Sciatic nerve (tissue), 2 donors: Measurements from ENCODE around the gene AGMO. TPM values are rescaled to one million over a fixed set of nuclear protein-coding genes. Genes with fewer than 3 reads are reported as not detected.

ENCODE experiments used
- ATAC-seq: fragments of 200-7000 bp; cut with Tn5 transposase; one replicate; pipeline ENCODE4 v1.9.1; 2020; ENCODE audit warnings: mild to moderate bottlenecking, moderate library complexity
- DNase-seq: peaks from one replicate; pipeline ENCODE4 v3.0.0-alpha.2; 2020; ENCODE audit warnings: low spot score
- intact Hi-C: fragments of 100-400 bp; cut with DNase I; formaldehyde crosslinking; loops from one replicate; pipeline ENCODE4 v1.14.2; 2022
- total RNA-seq: library from RNA; stranded (reverse); fragmentation: NEBNext Ultra II Directional; extraction: Animal tissue kit (Norgen Biotek cat#: 25700); gene quantifications from one replicate; pipeline ENCODE4 v1.2.1, GENCODE V29; 2021
- donor health status: DM: no; HTN: no; CAD: no.
- donor health status: DM: no; HTN: no; CAD: no.

AGMO gene
- total RNA-seq, 1 donor from 2014 or later: 6.9 TPM

- intact Hi-C loops: no loop called here
- DNase-seq (no peak), ATAC-seq (no peak)
Measured at GRCh38 chr7:15367897-15368296, 193.9 kb downstream of the AGMO start.

- intact Hi-C loops: no loop called here
- no peak for ATAC-seq
- no peak for DNase-seq
Measured at GRCh38 chr7:15358112-15358511, 203.7 kb downstream of the AGMO start.

GRCh38 chr7:15352421-15353206 is 209.2 kb downstream of the AGMO start:
- no peak for DNase-seq
- ATAC-seq: no peak
- intact Hi-C loops: no loop called here

- DNase-seq (no peak), ATAC-seq (no peak)
- intact Hi-C loops: no loop called here
Measured at GRCh38 chr7:15345216-15345615, 216.6 kb downstream of the AGMO start.

- intact Hi-C loops: no loop called here
- DNase-seq (no peak), ATAC-seq (no peak)
Measured at GRCh38 chr7:15341817-15342216, 220.0 kb downstream of the AGMO start.

- ATAC-seq (no peak), DNase-seq (no peak)
- intact Hi-C loops: no loop called here
Measured at GRCh38 chr7:15336146-15336545, 225.7 kb downstream of the AGMO start.

- intact Hi-C loops: no loop called here
- DNase-seq (no peak), ATAC-seq (no peak)
Measured at GRCh38 chr7:15335390-15335789, 226.4 kb downstream of the AGMO start.

- DNase-seq: no peak
- intact Hi-C loops: no loop called here
- ATAC-seq: no peak
Measured at GRCh38 chr7:15334536-15335263, 227.1 kb downstream of the AGMO start.

GRCh38 chr7:15332956-15333355 is 228.9 kb downstream of the AGMO start:
- ATAC-seq: no peak
- no peak for DNase-seq
- intact Hi-C loops: no loop called here

- DNase-seq: no peak
- intact Hi-C loops: no loop called here
- no peak for ATAC-seq
Measured at GRCh38 chr7:15330943-15331342, 230.9 kb downstream of the AGMO start.

GRCh38 chr7:15327001-15327400 is 234.8 kb downstream of the AGMO start:
- DNase-seq (no peak), ATAC-seq (no peak)
- intact Hi-C loops: no loop called here

- DNase-seq: no peak
- intact Hi-C loops: no loop called here
- ATAC-seq: no peak
Measured at GRCh38 chr7:15326044-15326644, 235.7 kb downstream of the AGMO start.

- DNase-seq (no peak), ATAC-seq (peak; percentile 91)
- intact Hi-C loops: no loop called here
Measured at GRCh38 chr7:15323550-15323949, 238.3 kb downstream of the AGMO start.

- no peak for DNase-seq
- intact Hi-C loops: no loop called here
- no peak for ATAC-seq
Measured at GRCh38 chr7:15317215-15317614, 244.6 kb downstream of the AGMO start.

GRCh38 chr7:15315678-15316077 is 246.1 kb downstream of the AGMO start:
- DNase-seq (no peak), ATAC-seq (no peak)
- intact Hi-C loops: no loop called here

- DNase-seq: no peak
- no peak for ATAC-seq
- intact Hi-C loops: no loop called here
Measured at GRCh38 chr7:15314922-15315321, 246.9 kb downstream of the AGMO start.

- DNase-seq (no peak), ATAC-seq (no peak)
- intact Hi-C loops: no loop called here
Measured at GRCh38 chr7:15313361-15313760, 248.5 kb downstream of the AGMO start.

GRCh38 chr7:15309872-15310271 is 251.9 kb downstream of the AGMO start:
- intact Hi-C loops: no loop called here
- ATAC-seq: no peak
- no peak for DNase-seq

- intact Hi-C loops: no loop called here
- DNase-seq (no peak), ATAC-seq (no peak)
Measured at GRCh38 chr7:15308821-15309220, 253.0 kb downstream of the AGMO start.

- intact Hi-C loops: no loop called here
- no peak for ATAC-seq
- no peak for DNase-seq
Measured at GRCh38 chr7:15306296-15306695, 255.5 kb downstream of the AGMO start.
